GM08714 (cell line): ENCODE results near the gene ADGRF5.

ENCODE experiments used
- H3K4me3 ChIP-seq: fragments of 200-500 bp; sonication (Bioruptor generic); 2 replicates; pipeline ENCODE4 v1.5.1; 2014; ENCODE audit warnings: mild to moderate bottlenecking, low read length, inconsistent platforms
- ZNF274 ChIP-seq: IDR thresholded peaks from 2 replicates; pipeline ENCODE4 v1.6.1; 2012; ENCODE audit warnings: mild to moderate bottlenecking, low read depth, low read length

Gene ADGRF5

DNA sequence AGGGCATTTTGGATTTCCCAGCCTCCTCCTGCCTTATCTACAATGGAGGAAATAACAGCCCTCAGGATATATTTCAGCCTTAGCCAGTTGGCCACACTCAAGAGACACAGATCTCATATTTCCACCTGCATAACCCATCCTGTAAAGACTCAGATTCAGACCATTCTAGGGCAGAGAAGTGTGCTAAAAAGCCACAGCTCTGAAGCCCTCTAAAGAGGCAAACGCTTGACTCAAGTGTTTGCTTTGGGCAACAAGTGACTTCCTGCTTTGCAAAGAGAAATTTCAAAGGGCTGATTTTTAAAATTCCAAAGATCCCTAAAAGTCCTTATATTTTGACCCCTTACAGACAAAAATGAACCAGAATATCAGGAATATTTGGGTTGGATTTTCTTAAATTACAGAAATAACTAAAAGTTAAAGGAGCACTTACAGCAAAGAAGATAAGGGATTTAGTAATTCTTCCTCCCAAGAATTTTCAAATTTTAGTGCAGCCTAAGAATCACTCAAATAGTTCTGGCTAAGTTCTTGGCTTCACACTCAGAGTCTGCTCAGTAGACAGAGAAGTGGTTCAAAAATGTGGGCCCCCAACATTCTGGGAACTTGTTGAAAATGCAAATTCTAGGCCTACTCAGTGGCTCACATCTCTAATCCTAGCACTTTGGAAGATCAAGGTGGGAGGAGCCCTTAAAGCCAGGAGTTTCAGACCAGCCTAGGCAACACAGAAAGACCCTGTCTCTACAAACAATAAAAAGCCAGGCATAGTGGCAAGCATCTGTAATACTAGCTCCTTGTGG is 18.9 kb upstream of the ADGRF5 start:
- no peak overlapping the region for H3K4me3 ChIP-seq
- no peak for TF ChIP-seq ZNF274

DNA sequence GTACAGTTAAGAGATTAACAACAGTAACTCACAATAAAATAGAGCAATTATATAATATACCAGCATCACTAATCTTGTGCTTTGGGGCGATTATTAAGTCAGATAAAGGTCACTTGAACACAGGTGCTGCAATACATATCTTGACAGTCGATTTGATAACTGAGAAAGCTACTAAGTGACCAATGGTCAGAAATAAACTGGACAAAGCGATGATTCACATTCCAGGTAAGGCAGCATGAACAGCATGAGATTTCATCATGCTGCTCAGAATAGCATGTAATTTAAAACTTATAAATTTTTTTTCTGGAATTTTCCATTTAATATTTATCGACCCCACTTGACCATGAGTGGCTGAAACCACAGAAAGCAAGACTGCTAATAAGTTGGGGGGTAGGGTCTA is 15.9 kb upstream of the ADGRF5 start:
- TF ChIP-seq ZNF274, result no peak
- no peak overlapping the region for H3K4me3 ChIP-seq

DNA sequence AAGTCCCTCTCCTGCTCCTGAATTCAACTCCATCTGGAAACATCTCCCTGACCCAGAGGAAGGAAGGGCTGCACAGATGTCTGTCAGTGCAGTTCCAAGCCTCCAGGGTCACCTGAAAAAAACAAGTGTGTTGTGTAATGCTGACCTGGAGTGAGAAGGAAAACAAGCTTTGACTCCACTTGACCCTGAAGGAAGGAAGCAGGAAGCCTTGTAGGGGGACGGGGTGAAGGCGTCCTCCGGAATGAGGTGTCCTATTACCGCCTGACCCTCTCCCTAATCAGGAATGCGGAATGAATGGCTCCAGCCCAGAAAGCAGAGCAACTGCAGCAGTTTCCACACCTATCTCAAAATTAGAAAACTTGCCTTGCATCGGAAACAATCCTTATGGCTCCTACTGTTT is 13.9 kb upstream of the ADGRF5 start:
- no peak for TF ChIP-seq ZNF274

DNA sequence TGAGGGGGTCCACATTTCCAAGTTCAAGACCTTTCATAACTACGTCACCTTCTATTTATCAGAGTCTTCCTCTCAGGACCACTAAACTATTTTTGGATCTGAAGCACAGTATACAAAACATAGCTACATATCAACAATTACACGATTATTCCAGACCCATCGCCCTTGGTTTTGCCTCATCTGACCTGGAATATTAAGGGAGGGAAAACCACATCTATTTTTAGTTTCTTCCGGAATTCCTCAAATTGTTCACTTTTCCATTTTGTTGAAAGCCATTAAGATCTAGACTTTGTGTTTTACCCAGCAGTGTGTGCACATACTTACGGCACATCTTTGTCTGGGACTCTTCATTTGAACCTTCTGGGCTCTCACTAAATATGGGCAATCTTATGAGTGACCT is 12.0 kb upstream of the ADGRF5 start:
- TF ChIP-seq ZNF274, result no peak

More for the DNA sequence above, 13.9 kb upstream of the ADGRF5 start:
- no peak overlapping the region for H3K4me3 ChIP-seq

DNA sequence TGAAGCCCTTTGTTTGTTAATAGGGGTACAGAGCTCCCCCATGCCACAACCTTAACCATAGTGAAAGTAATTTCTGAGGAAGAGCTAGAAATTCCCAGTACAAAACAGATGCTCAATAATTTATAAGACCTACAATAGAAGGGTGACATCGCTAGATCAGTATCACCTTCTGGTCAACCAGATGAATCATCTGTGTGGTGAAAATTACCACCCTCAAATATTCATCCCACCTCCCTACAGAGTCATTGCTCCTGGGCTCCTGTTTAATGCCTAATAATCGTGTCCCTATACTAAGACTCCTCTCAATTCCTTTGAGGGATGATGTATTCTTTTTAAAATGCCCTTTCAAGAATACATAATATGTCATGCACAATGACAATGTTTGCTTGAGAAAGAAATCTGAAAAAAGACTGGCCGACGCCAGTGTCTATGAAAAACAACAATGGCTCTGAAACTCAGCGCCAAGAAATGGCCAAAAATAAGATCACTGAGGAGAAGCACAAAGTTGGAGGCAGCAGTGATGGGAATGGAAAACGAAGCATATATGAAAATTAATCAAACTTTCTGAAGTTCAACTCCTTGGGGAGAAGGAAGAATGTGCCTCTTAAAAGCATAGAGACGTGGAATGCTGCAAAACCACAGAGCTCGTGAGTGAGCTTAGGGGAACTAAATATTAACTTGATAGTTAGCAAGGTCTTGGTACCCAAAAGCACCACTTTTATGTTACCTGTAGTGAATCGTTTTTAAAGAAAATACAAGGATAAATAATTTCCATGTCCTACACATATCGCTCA is 11.0 kb upstream of the ADGRF5 start:
- TF ChIP-seq ZNF274, result no peak
- H3K4me3 ChIP-seq, result no peak overlapping the region

More for the DNA sequence above, 12.0 kb upstream of the ADGRF5 start:
- H3K4me3 ChIP-seq, result no peak overlapping the region

DNA sequence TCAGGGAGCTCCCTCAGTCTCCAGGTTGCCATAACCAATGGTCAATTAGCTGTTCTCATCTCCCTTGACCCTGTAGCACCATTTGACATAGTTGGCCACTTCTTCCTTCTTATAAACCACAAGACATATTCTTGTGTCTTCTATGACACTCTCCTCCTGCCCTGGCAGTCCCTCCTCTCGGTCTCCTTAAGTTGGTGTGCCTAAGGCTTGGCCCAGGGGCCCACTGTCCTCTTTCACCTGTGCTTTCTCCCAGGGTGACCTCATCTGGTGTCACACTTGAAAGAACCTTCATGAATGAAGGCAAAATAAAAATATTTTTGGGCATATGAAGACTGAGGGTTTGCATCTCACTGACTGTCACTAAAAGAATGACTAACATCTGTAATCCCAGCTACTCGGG is 9.7 kb upstream of the ADGRF5 start:
- no peak for TF ChIP-seq ZNF274
- no peak overlapping the region for H3K4me3 ChIP-seq

GRCh38 chr6:46930331-46930730 is 8.6 kb upstream of the ADGRF5 start:
- no peak for TF ChIP-seq ZNF274
- no peak overlapping the region for H3K4me3 ChIP-seq

DNA sequence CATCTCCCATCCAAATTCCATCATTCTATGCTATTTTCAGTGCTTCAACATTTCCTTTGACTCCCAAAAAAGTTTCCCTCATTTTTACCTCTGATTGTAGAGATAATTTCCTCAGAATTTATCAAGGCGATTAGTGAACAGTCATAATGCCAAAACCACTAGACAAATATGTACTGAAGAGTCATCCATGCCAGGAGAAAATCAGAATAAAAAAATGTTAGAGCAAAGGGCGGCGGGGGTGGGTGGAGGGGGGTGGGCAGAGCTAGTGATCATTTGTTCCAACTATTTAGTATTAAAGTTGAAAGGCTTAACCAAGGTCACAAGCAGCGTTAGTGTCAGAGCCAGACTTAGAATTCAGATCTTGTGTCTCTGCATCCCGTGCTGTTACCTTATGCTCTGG is 5.3 kb upstream of the ADGRF5 start:
- H3K4me3 ChIP-seq, result no peak overlapping the region
- TF ChIP-seq ZNF274, result no peak

- no peak for TF ChIP-seq ZNF274
- H3K4me3 ChIP-seq, result no peak overlapping the region
These were observed 4.7 kb upstream of the ADGRF5 start for GRCh38 chr6:46926481-46926880.

GRCh38 chr6:46925563-46926253 is 4.0 kb upstream of the ADGRF5 start:
- H3K4me3 ChIP-seq, result no peak overlapping the region
- no peak for TF ChIP-seq ZNF274

DNA sequence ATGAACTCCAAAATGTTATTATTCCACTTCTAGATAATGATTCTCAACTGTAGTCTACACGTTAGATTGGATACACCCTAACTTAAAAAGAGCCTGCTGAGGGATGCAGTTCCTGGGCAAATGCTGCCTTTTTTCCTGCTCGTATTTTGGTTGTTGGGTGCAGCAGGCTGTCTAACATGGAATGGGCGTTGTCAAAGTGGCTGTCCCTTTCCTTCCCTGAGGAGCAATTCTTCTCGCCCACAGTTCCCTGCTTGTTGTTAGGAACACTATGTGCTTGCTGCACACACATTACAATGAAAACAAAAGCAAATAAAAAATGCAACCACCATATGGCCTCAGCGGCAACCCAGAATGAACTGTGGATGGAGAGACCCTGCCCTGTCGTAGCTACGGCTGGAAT is 1.7 kb upstream of the ADGRF5 start:
- no peak overlapping the region for H3K4me3 ChIP-seq
- no peak for TF ChIP-seq ZNF274

DNA sequence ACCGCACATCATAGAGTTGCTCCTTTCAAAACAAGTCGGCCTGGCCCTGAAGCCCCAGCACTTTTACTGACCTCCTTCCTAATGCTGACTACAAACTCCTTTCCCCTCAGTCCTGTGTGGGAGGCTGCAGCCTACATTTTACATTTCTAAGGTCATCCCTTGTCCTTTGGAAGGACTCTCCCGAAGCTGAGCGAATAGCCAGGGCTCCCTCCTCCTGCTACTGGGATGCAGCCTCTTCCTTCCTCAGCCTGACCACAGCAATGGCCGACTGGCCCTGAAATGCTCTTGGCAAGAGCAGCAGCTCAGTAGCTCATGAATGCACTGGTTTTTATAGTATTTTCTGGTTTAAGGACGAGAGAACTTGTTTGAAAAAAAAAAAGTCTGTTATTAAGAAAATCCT is 679 bp downstream of the ADGRF5 start:
- no peak for TF ChIP-seq ZNF274
- H3K4me3 ChIP-seq, result no peak overlapping the region

GRCh38 chr6:46918806-46919205 is 2.9 kb downstream of the ADGRF5 start:
- no peak overlapping the region for H3K4me3 ChIP-seq
- TF ChIP-seq ZNF274, result no peak

- H3K4me3 ChIP-seq, result no peak overlapping the region
- TF ChIP-seq ZNF274, result no peak
These were observed 4.7 kb downstream of the ADGRF5 start for GRCh38 chr6:46917002-46917545.
